T-helper 17 cell (primary cell): ENCODE data around the gene PROSER2. TPM values are rescaled to one million over a fixed set of nuclear protein-coding genes. Genes with fewer than 3 reads are reported as not detected.
"Not testable (repeated sequence)": the region's sequence is repeated elsewhere in the genome, so short reads cannot be mapped to it uniquely, and the experiment has no call there.

Experiments
- ATAC-seq: fragments of 150-1000 bp; cut with Tn5 transposase; 2 replicates; pipeline ENCODE4 v1.10.0; 2021; ENCODE audit warnings: mild to moderate bottlenecking, moderate library complexity
- DNase-seq, 3 donors: peaks; one replicate each; pipeline versions ENCODE4 v3.0.0 to v3.0.0-alpha.2; 2020 to 2021
- H3K9me3 ChIP-seq: one replicate; pipeline ENCODE4 v1.7.0; 2013; ENCODE audit warnings: low read length, mild to moderate bottlenecking; ENCODE audit not compliant: control insufficient read depth, poor library complexity, severe bottlenecking
- H3K27ac Mint-ChIP-seq: one replicate; pipeline ENCODE4 v1.8.0; 2022; ENCODE audit warnings: mild to moderate bottlenecking, moderate library complexity, mixed read lengths
- H3K27me3 Mint-ChIP-seq: one replicate; pipeline ENCODE4 v1.8.0; 2022; ENCODE audit warnings: mixed read lengths
- H3K36me3 Mint-ChIP-seq: one replicate; pipeline ENCODE4 v1.8.0; 2022; ENCODE audit warnings: low read depth, mixed read lengths
- H3K4me1 Mint-ChIP-seq: one replicate; pipeline ENCODE4 v1.8.0; 2022; ENCODE audit warnings: mild to moderate bottlenecking, mixed read lengths
- H3K4me3 Mint-ChIP-seq: one replicate; pipeline ENCODE4 v1.8.0; 2022; ENCODE audit warnings: mild to moderate bottlenecking, moderate library complexity, mixed read lengths
- total RNA-seq, 4 donors: library from RNA in 2 of 4; stranded (reverse) in 2 of 4; gene quantifications; one replicate each; pipeline ENCODE4 v1.2.3 and lab custom pipeline; 2022 to 2026

Gene PROSER2
- total RNA-seq, 2 donors from 2014 or later = 3.2 to 5.1 TPM

DNA sequence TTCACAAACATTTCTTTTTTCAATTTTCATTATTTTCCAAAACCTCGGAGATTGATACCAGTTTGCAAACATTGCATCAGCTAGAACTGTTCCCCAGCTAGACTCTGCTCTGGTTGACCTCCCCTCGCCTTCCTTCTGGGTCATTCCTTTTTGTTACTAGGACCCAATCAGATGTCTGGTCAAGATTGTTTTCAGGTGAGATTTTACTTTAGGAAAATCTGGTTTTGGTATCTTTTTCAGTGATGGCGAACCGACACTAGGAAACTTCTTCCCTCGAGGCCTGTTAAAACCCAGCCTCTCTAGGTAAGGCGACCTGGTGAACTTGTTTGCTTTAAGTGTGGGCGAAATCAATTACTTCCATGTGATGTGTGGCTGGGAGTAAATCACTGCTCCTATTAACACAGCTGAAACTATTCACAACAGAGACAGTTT, 8.4 kb downstream of the PROSER2 start:
- no peak overlapping the region for H3K4me3 Mint-ChIP-seq
- no peaks in the 10 kb centered on the region for H3K9me3 ChIP-seq
- H3K4me1 Mint-ChIP-seq = peaks cover 11% of the 10 kb centered on the region
- no peak overlapping the region for H3K27ac Mint-ChIP-seq
- peaks cover 17% of the 10 kb centered on the region for H3K27me3 Mint-ChIP-seq
- no peaks in the 10 kb centered on the region for H3K36me3 Mint-ChIP-seq
- ATAC-seq = no peak
- DNase-seq = no peak

DNA sequence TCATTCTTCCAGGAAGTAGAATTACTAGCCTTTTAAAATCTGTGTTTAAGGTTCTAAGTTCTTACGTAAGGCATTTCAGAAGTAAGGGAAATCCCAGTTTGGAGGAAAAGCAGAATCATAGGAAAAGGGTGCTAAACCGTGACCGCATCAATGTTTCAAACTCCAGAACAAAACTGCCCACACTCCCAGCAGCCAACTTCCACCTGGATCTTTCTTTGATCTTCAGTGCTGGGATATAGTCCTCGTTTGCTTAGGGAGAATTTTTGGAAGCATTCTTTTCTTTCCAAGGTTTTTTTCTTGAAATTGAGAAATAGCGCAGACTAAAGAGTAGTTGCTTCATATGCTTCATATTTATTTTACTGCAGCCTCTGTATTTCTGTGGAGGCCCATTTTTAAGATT, 8.9 kb downstream of the PROSER2 start:
- Mint-ChIP-seq H3K36me3 (no peaks in the 10 kb centered on the region), H3K27ac (no peak overlapping the region), H3K27me3 (peaks cover 22% of the 10 kb centered on the region), H3K4me1 (peaks cover 16% of the 10 kb centered on the region), H3K4me3 (no peak overlapping the region)
- DNase-seq (no peak), ATAC-seq (no peak)
- no peaks in the 10 kb centered on the region for H3K9me3 ChIP-seq

DNA sequence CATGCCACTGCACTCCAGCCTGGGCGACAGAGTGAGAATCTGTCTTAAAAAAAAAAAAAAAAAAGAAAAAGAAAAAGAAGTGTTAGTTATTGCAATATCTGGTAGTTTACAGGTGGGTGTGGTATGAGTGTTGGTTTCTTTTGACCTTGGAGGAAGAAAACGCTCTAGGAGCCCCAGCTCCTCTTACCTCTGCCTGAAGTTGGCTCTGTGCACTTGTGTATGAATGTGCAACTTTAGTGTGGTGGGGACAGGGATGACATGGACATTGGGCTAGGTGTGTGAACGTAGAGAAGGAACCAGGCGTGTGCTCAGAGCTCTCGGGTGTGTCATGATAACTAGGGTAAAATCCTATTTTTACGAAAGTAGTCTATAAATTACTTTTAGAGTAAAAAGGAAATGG, 11.9 kb downstream of the PROSER2 start:
- Mint-ChIP-seq H3K27ac (no peak overlapping the region), H3K27me3 (peaks cover 20% of the 10 kb centered on the region), H3K36me3 (peaks cover 4% of the 10 kb centered on the region), H3K4me3 (no peak overlapping the region), H3K4me1 (peaks cover 20% of the 10 kb centered on the region)
- ATAC-seq (no peak), DNase-seq (no peak)
- H3K9me3 ChIP-seq = no peaks in the 10 kb centered on the region

DNA sequence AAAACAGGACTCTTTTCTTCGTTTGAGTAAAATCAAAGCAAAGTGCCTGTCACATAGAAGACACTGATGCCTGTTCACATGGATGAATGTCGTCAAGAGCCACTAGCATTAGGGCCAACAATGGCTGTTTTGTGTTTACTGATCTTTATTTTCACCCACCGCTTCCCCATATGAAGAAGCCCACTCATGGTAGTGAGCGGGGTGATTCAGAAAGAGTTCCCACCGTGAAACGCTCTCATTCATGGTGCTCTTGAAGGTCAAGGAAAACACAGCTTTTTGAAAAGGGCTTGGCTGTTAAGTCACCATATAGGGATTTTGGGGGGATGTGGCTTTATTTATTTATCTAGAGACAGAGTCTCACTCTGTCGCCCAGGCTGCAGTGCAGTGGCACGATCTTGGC, 12.5 kb downstream of the PROSER2 start:
- Mint-ChIP-seq H3K36me3 (peaks cover 4% of the 10 kb centered on the region), H3K27me3 (peaks cover 16% of the 10 kb centered on the region), H3K4me1 (peaks cover 20% of the 10 kb centered on the region), H3K27ac (no peak overlapping the region), H3K4me3 (no peak overlapping the region)
- ATAC-seq (no peak), DNase-seq (no peak)
- no peaks in the 10 kb centered on the region for H3K9me3 ChIP-seq

DNA sequence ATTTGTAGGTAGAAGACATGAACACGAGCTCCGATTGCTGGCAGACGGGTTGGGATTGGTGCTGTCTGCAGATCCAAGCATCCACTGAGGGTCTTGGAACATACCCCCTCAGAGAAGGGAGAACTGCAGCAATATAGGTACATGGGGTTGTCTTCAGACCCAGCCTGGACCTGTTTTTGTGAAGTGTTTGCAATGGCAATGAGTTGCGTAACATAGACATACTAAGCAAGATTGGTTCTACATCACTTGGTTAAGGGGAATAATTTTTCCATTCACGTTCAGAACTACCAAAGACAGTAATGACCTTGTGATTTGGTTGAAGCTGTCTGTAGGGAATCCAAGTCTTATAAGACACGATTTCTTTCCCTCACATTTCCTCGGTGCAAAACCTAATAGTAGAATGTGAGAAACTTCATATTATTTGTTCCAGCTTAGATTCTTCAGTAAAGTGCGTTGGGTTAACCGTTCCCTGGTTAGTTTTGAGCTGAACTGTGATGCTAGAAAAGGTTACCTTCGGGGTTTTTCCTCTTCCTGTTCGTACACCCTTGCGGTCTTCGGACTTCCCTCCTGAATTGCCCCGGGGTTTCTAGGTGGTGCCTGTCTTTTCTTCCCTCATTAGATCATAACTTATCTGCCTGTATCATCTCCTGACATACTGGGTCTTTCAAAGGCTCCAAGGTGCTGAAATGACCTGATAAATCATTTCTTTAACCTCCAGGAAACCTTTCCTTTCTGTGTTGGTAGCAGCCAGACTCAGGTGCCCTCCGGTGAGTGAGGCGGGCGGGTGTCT, 14.4 kb downstream of the PROSER2 start:
- peak overlapping the region; percentile 26 for H3K4me3 Mint-ChIP-seq
- DNase-seq (no peak), ATAC-seq (peak; percentile 32)
- H3K36me3 Mint-ChIP-seq = peaks cover 4% of the 10 kb centered on the region
- peaks cover 20% of the 10 kb centered on the region for H3K4me1 Mint-ChIP-seq
- H3K9me3 ChIP-seq = no peaks in the 10 kb centered on the region
- no peak overlapping the region for H3K27ac Mint-ChIP-seq
- peaks cover 11% of the 10 kb centered on the region for H3K27me3 Mint-ChIP-seq

DNA sequence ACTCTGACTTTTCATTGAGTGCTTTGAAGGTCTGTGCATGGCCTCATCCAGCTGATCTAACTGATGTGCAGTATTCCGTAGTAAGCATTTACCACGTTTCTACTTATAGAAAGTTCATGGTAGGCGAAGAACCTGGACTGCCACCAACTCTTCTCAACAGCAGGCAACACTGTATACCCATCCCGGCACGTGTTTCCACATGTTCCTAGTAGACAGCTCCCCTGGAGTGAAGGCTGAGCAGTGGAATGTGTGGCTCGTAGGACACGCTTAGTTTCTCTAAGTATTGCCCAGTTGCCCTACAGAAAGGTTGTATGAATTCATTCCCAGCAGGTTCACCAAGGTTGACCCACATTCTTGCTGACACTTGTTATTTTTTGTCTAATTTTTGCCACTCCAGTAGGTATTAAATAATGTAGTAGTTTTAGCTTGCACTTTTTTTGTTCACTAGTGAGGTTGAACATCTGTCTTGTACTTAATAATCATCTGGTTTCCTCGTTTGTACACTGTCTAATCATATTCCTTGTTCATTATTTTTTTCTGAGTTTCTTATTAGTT, 15.2 kb downstream of the PROSER2 start:
- H3K36me3 Mint-ChIP-seq = peaks cover 4% of the 10 kb centered on the region

DNA sequence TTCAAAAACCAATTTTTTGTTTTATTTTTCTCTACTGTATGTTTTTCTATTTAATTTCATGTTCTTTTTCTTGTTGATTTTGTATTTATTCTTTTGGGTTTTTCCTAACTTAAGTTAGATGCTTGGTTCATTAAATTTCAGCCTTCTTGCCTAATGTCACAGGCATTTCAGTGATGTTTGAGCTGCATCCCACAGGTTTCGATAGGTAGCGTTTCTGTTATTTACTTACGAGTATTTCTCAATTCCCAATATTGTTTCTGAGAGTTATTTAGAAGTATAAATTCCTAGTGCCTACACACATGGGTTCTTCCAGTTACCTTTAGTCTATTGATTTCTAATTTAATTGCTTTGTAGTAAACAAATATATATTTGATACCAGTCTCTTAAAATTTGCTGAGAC, 18.2 kb downstream of the PROSER2 start:
- no peaks in the 10 kb centered on the region for H3K9me3 ChIP-seq
- DNase-seq (no peak), ATAC-seq (no peak)
- Mint-ChIP-seq H3K27me3 (peaks cover 18% of the 10 kb centered on the region), H3K36me3 (peaks cover 7% of the 10 kb centered on the region), H3K4me3 (no peak overlapping the region), H3K27ac (no peak overlapping the region), H3K4me1 (peaks cover 30% of the 10 kb centered on the region)

More for the DNA sequence above, 15.2 kb downstream of the PROSER2 start:
- no peak overlapping the region for H3K4me3 Mint-ChIP-seq
- DNase-seq (no peak), ATAC-seq (no peak)
- H3K27me3 Mint-ChIP-seq = peaks cover 11% of the 10 kb centered on the region
- H3K9me3 ChIP-seq = no peaks in the 10 kb centered on the region
- H3K27ac Mint-ChIP-seq = no peak overlapping the region
- peaks cover 20% of the 10 kb centered on the region for H3K4me1 Mint-ChIP-seq

DNA sequence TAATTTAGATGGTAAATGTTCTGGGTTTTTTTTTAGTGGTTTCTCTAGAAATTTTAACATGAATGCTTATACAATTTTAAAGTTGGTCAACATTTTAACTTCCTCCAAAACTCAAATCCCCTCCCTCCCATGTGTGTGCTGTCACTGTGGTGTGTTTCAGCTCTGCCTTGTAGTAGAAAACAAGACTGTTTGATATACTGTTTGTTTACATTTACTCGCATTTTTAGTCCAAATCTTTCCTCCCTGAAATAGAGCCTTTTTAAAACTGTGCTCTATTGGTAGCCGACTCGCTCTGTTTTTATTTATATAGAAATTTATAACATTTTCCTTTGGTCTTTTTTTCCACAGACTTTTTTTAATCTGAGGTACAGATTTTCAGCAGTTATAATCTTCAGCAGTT, 19.3 kb downstream of the PROSER2 start:
- H3K36me3 Mint-ChIP-seq = peaks cover 10% of the 10 kb centered on the region
- no peak overlapping the region for H3K27ac Mint-ChIP-seq
- no peak for DNase-seq
- H3K9me3 ChIP-seq = no peaks in the 10 kb centered on the region
- peaks cover 23% of the 10 kb centered on the region for H3K4me1 Mint-ChIP-seq
- peaks cover 9% of the 10 kb centered on the region for H3K27me3 Mint-ChIP-seq
- no peak overlapping the region for H3K4me3 Mint-ChIP-seq
- ATAC-seq = no peak

DNA sequence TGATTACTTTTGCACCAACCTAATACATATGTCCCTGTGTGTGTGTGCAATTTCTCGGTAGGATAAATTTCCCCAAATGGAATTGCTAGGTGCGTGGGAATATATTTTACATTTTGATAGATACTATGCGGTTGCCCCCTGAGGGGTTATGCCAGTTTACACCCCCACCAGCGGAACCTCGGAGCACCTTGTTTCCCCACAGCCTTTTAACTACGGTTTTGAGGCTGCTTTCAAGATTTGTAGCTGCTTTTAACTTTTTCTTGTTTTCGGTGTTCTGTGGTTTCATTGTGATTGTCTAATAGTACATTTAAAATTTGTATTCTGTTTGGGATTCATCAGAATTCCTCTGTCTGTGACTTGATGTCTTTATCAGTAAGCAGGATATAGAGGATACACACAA, 22.0 kb downstream of the PROSER2 start:
- ATAC-seq (no peak), DNase-seq (no peak)
- H3K36me3 Mint-ChIP-seq = peaks cover 8% of the 10 kb centered on the region
- H3K27me3 Mint-ChIP-seq = peaks cover 7% of the 10 kb centered on the region
- H3K4me1 Mint-ChIP-seq = peaks cover 19% of the 10 kb centered on the region
- H3K9me3 ChIP-seq = no peaks in the 10 kb centered on the region
- H3K27ac Mint-ChIP-seq = no peak overlapping the region
- no peak overlapping the region for H3K4me3 Mint-ChIP-seq

DNA sequence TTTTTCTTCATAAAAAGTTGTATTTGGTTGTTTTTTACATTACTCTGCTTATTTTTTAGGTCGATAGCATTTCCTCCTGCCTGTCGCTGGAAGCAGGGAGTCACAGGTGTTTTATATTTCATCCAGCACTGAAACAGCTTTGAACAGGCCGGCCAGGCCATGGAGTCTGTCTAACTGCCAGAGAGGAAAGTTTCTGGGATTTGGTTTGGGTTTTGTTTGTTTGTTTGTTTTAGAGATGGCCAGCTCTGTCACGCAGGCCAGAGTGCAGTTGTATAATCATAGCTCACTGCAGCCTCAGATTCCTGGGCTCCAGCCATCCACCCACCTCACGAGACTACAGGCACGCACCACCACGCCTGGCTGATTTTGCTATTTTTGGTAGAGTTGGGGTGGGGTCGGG, 23.4 kb downstream of the PROSER2 start:
- Mint-ChIP-seq H3K4me3 (no peak overlapping the region), H3K27ac (no peak overlapping the region), H3K27me3 (peaks cover 7% of the 10 kb centered on the region), H3K36me3 (peaks cover 8% of the 10 kb centered on the region), H3K4me1 (peaks cover 19% of the 10 kb centered on the region)
- H3K9me3 ChIP-seq = no peaks in the 10 kb centered on the region
- ATAC-seq (no peak), DNase-seq (no peak)

DNA sequence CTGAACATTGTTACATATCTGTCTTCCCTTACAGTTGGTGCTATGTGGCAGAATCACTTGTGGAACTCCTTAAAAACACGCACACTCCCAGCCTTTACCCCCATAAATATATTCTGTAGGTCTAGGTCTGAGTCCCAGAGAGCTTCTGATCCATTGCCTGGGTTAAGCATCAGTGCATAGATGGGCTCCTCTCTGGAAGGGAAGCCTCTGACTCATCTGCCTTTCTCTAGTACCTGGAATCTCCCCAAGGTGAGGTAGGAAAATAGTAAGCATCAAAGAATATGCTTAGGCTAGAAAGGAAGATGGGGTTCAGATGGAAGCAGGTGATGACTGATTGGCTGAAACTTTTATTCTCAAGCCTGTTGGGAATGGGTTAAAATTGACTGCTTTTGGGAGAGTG, 26.1 kb downstream of the PROSER2 start:
- DNase-seq = no peak
- peaks cover 8% of the 10 kb centered on the region for H3K36me3 Mint-ChIP-seq
- H3K9me3 ChIP-seq = no peaks in the 10 kb centered on the region
- H3K4me3 Mint-ChIP-seq = no peak overlapping the region
- H3K27ac Mint-ChIP-seq = no peak overlapping the region
- H3K4me1 Mint-ChIP-seq = peaks cover 19% of the 10 kb centered on the region
- H3K27me3 Mint-ChIP-seq = peaks cover 7% of the 10 kb centered on the region
- ATAC-seq = no peak

DNA sequence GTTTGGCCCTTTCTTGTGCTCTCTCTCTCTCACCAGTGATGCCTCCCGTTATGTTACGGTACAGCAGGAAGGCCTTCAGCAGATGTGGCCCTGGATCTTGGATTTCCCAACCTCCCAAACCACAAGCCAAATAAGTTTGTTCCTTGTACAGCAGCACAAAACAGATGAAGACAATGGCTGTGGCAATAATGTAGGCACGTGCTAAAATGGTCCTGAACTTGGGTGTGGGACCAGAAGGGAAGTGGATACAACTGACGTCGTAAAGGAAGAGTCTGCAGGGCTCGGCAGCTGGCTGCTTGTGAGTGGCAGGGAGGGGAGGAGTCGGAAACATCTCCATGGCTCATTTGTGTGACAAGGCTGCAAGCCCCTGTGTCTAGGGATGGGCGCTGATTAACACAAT, 26.8 kb downstream of the PROSER2 start:
- H3K4me1 Mint-ChIP-seq = peaks cover 18% of the 10 kb centered on the region
- peak; percentile 37 for ATAC-seq

DNA sequence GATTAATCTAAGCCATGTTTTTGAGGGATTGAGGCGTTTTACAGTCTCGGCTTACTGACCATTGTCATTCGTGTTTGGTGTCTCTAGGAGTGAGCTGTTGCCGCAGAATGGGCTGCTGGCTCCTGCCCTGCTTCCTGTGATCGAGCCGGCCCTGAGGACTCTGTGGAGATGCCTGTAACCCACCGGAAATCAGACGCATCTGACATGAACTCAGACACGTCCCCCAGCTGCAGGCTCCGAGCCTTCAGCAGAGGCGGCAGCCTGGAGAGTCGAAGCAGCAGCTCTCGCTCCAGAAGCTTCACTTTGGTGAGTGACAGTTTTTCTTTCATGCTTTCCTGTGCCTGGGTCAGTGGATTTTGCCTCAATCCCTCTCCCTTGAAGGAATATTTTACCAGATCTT, 28.8 kb downstream of the PROSER2 start:
- Mint-ChIP-seq H3K4me3 (no peak overlapping the region), H3K27ac (no peak overlapping the region), H3K36me3 (peaks cover 5% of the 10 kb centered on the region), H3K27me3 (no peaks in the 10 kb centered on the region), H3K4me1 (peaks cover 6% of the 10 kb centered on the region)
- ATAC-seq = no peak
- no peak for DNase-seq
- H3K9me3 ChIP-seq = no peaks in the 10 kb centered on the region

More for the DNA sequence above, 26.8 kb downstream of the PROSER2 start:
- H3K36me3 Mint-ChIP-seq = peaks cover 8% of the 10 kb centered on the region
- peaks cover 7% of the 10 kb centered on the region for H3K27me3 Mint-ChIP-seq
- no peak overlapping the region for H3K27ac Mint-ChIP-seq
- DNase-seq = no peak
- H3K4me3 Mint-ChIP-seq = no peak overlapping the region
- H3K9me3 ChIP-seq = no peaks in the 10 kb centered on the region

DNA sequence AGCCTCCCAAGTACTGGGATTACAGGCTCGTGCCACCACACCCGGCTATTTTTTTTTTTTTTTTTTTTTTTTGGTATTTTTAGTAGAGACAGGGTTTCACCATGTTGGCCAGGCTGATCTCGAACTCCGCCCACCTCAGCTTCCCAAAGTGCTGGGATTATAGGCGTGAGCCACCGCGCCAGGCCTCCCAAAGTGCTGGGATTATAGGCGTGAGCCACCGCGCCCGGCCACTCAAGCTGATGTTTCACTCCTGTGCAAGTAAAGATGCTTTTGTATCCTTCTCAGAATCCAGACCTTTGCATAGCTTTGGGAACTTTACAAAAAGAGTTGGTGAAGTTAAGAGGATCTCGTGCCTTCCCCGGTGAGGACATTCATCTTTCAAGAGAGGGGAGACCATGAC, 29.5 kb downstream of the PROSER2 start:
- not testable (repeated sequence) for H3K4me3 Mint-ChIP-seq, H3K27ac Mint-ChIP-seq, DNase-seq, ATAC-seq, H3K4me1 Mint-ChIP-seq, H3K9me3 ChIP-seq, H3K27me3 Mint-ChIP-seq, H3K36me3 Mint-ChIP-seq
